Tibial nerve (tissue), 3 donors: ENCODE data around the gene ZCCHC17.

Source experiments
- POLR2A ChIP-seq, 2 donors: fragments of 450-650 bp; IDR thresholded peaks; one replicate each; pipeline ENCODE4 v1.6.1; 2017; ENCODE audit warnings: antibody characterized with exemption in 2 of 2, mild to moderate bottlenecking in 2 of 2, moderate library complexity in 2 of 2
- TF ChIP-seq, protein P1 (sequence below), 5 experiments: fragments of 200-600 bp in 3 of 5; fragments of 450-650 bp in 2 of 5; sonication (generic) in 3 of 5; IDR thresholded peaks; one replicate each; pipeline ENCODE4 v1.5.1; 2016 to 2019; ENCODE audit warnings: antibody characterized with exemption in 5 of 5, mild to moderate bottlenecking in 3 of 5, moderate library complexity in 2 of 5

DNA sequence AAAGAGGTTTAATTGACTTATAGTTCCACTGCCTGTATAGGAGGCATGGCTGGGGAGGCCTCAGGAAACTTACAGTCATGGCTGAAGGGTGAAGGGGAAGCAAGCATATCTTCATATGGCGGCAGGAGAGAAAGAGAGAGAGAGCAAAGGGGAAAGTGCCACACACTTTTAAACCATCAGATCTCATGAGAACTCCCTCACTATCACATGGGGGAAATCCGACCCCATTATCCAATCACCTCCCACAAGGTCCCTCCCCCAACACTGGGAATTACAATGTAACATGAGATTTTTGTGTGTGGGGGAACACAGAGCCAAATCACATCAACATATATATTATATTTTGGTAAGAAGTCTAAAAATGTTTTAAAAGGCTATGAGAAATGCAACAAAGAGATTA is 48.8 kb downstream of the ZCCHC17 start:
- TF ChIP-seq, protein P1, sequence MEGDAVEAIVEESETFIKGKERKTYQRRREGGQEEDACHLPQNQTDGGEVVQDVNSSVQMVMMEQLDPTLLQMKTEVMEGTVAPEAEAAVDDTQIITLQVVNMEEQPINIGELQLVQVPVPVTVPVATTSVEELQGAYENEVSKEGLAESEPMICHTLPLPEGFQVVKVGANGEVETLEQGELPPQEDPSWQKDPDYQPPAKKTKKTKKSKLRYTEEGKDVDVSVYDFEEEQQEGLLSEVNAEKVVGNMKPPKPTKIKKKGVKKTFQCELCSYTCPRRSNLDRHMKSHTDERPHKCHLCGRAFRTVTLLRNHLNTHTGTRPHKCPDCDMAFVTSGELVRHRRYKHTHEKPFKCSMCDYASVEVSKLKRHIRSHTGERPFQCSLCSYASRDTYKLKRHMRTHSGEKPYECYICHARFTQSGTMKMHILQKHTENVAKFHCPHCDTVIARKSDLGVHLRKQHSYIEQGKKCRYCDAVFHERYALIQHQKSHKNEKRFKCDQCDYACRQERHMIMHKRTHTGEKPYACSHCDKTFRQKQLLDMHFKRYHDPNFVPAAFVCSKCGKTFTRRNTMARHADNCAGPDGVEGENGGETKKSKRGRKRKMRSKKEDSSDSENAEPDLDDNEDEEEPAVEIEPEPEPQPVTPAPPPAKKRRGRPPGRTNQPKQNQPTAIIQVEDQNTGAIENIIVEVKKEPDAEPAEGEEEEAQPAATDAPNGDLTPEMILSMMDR (IDR thresholded peaks at IDR 0.05) = no peak
- no peak for TF ChIP-seq POLR2A (IDR thresholded peaks at IDR 0.05)
